ENCODE measurements around the gene HLTF.
A peak's percentile ranks its signal among the peaks of the same experiment; 100 is the strongest.
"Not testable (repeated sequence)": the region's sequence is repeated elsewhere in the genome, so short reads cannot be mapped to it uniquely, and the experiment has no call there.

The HLTF gene, protein sequence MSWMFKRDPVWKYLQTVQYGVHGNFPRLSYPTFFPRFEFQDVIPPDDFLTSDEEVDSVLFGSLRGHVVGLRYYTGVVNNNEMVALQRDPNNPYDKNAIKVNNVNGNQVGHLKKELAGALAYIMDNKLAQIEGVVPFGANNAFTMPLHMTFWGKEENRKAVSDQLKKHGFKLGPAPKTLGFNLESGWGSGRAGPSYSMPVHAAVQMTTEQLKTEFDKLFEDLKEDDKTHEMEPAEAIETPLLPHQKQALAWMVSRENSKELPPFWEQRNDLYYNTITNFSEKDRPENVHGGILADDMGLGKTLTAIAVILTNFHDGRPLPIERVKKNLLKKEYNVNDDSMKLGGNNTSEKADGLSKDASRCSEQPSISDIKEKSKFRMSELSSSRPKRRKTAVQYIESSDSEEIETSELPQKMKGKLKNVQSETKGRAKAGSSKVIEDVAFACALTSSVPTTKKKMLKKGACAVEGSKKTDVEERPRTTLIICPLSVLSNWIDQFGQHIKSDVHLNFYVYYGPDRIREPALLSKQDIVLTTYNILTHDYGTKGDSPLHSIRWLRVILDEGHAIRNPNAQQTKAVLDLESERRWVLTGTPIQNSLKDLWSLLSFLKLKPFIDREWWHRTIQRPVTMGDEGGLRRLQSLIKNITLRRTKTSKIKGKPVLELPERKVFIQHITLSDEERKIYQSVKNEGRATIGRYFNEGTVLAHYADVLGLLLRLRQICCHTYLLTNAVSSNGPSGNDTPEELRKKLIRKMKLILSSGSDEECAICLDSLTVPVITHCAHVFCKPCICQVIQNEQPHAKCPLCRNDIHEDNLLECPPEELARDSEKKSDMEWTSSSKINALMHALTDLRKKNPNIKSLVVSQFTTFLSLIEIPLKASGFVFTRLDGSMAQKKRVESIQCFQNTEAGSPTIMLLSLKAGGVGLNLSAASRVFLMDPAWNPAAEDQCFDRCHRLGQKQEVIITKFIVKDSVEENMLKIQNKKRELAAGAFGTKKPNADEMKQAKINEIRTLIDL

DNA sequence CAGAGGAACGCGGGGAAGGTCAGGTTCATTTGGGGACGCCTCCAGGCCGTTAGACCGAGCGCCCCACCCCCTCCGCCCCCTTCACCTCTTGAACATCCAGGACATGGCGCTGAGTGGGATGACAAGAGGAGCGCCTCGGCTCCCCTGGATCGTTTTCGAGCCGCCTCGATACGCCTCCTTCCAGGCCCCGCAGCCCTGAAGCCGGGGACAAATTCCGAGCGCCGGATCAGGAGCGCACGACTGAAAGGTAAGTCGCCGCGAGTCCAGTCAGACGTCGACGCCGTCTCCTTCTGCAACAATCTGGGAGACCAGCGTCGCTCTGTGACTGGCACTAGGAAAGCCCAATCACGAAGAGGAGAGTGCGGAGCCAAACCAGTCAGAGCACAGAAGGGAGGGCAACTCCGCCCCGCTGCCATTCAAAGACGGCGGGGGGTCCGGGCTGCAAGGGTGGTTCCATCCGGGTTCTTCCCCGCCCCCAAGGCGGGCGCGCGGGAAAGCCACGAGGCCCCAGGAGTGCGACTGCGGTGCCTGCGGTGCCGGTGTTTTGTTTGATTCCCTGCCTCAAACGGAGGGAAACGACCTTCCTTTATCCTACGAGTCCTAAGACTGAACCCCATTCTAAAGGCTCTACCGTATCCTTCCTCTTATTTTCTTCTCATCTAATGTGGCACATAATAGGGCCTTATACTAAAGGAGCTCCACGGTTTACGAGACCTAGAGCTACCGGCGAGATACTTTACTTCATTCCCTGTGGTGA, at the start of gene HLTF:
TSS of gene HLTF (minus strand) at position 302 of the 757 bp plus-strand sequence. CDS start at position 105, 197 bp downstream.
- DNase-seq (ENCODE audit: low read depth in 4 of 4, low spot score in 1 of 4), result peak; percentile 64 to 87 (median 80)

DNA sequence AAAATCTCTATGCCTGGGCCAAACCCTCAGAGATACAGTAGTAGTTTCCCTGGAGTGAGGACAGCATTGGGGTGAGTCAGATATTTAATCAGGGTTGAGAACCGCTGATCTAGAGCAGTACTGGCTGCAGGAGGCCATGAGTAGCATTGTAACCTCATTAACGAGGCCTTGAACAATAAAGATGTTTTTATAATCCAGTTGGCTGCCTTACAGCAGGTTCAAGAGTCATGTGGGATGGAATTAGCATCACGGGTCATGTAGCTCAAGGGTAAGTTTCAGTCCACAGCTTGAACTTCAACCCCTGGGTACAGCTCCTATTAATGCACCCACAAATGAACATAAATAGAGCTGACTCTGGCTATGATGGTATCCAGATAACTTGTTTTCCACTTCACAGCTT, 48.2 kb upstream of the HLTF start:
- no peak for DNase-seq (ENCODE audit: low read depth in 4 of 4, low spot score in 1 of 4)

DNA sequence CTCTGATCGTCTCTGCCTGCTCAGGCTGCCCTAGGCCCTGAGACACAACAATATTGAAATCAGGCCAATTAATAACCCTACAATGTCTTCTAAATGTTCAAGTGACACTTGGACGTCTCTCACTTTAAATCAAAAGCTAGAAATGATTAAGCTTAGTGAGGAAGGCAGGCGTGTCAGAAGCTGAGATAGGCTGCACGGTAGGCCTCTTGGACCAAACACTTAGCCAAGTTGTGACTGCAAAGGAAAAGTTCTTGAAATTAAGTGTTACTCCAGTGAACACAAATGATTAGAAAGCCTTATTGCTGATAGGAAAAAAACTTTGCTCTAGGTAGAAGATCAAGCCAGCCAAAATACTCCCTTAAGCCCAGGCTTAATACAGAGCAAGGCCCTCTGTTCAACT, 45.3 kb upstream of the HLTF start:
- DNase-seq (ENCODE audit: low read depth in 4 of 4, low spot score in 1 of 4), result no peak

DNA sequence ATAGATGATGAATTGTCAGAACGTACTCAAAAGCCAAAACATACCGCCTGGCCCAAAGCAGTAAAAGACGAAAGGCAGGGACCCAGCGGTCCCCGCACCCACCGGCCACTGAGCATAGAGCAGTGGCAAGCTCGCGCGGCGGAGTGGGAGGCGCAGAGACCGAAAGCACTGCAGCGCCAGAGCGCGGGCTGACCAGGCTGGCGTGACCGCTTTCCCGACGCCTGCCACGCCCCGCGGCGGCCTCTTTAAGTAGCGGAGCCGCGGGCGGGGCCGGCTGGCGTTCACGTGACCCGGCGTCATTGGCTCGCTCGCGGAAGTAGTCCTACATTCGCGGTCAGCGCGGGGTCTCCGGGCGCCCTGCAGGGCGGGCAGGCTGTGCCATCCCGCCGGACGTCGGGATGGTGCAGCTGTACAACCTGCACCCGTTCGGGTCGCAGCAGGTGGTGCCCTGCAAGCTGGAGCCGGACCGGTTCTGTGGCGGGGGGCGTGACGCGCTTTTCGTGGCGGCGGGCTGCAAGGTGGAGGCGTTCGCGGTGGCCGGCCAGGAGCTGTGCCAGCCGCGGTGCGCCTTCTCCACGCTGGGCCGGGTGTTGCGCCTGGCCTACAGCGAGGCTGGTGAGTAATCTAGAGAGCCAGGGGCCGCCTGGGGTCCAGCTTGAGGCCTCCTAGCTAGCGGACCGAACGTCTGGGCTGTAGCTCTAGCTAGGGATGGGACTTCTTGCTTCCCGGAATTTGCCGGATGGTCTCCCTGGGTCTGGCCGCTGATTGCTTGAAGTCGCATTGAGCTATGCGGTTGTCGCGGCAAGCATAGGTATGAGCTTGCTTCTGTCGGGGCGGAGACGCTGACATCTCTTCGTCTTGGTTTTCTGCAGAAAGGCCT, 43.2 kb upstream of the HLTF start, which contains the start of gene HPS3:
TSS of gene HPS3 (plus strand) at position 313 of the 880 bp plus-strand sequence. CDS start at position 399, 86 bp downstream.
- DNase-seq (ENCODE audit: low read depth in 4 of 4, low spot score in 1 of 4), result peak; percentile 48 to 79 (median 60)

DNA sequence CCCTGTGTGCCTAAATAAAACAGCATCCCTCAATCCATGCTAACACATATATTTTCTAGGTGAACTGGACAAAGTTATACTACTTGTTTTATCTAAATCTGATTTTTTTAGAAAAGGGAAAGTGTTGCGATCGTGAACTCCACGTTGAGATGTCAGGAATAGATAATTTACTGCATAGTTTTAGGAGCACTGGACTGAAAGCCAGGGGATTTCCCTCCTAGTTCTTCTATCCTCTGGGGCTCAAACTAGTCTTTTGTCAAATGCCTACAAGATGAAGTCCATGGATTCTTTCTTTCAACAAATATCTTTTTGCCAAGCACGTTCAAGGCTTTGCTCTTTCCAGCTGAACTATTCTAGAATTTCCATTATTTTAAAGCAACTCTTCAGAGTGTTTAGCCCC, 42.5 kb upstream of the HLTF start:
- no peak for DNase-seq (ENCODE audit: low read depth in 4 of 4, low spot score in 1 of 4)

DNA sequence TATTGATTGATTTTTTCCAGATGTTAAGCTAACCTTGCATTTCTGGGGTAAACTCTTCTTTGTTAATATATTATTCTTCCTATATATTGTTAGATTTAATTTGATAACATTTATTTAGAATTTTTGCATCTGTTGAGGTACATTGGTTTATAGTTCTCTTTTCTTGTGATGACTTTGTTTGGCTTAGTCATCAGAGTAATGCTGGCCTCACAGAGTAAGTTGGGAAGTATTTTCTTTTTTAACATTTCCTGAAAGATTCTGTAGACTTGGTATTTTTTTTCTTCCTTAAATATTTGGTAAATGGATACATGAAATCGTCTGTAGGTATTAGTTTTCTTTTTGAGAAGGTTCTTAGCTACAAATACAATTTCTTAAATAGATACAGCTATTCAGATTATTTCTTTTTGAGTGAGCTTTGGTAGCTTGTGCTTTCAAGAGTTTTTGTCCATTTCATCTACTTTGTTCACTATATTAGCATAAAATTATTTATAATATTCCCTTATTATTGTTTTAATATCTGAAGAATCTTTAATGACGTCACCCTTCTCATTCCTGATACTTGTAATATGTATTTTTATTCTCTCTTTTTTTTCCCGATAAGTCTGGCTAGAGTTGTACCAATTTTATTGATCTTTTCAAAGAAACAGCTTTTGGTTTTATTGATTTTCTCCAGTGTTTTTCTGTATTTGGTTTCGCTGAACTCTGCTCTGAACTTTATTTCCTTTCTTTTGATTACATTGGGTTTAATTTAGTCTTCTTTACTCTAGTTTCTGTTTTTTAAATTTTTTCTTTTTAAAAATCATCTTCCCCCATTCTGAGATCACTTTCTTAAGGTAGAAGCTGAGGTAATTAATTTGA, 36.6 kb upstream of the HLTF start:
- no peak for DNase-seq (ENCODE audit: low read depth in 4 of 4, low spot score in 1 of 4)

DNA sequence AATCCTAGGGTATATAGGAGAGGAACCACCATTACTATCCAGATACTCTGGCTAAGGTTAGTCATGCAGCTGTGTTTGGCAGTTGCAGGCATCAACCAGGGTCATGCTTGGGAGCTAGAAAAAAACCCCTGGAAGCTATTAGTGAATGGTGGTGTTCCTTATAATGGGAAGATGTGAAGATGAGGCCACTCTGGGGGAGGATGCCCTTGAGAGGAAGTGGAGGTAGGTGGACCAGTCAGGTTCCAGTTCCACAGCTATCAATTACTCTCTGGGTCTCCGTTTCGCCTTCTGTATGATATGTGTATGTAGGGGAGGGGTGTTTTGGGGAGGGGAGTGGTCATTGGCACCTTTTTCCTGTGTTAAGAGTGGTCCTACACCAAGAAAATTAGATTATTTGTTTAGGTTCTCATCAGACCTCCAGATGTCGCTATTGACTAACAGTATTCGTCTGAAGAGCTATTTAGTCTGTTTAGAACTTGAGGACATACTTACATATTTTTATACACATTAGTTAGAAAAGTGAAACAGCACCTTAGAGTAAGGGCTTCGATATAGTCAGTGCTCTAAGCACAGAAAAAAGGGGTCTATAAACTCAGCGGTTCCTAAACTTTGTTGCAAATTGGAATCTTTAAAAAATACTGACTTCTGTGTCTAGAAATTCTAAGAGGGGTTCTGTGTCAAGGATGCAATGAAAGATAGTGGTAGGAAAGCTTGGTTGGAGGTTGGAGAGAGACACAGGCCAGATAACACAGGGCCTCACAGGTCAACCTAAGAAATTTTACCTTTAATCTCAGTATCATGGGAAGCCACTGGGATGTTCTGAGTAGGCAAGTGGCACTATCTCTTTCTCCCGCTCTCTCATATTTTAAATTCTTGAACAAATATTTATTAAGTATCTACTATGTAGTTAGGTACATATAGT, 34.0 kb upstream of the HLTF start:
- DNase-seq (ENCODE audit: low read depth in 4 of 4, low spot score in 1 of 4), result no peak

DNA sequence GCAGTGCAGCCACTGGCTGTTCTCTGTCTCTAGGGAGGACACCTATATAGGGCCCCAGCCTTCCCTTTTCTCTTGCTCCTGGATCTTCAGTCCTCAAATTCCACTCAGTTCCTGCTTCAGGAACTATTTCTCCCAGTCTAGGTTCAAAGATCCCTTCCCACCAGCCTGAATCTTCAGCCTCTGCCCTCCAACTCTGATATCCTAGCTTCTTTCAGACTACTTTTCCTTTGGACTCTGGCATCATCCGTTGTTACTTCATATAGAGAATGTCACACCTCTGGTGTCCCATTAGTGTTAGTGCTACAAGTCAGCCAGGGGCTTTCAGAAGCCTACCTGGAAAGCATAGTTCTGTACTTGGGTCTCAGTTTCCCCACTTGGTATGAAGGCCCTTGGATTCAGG, 33.1 kb upstream of the HLTF start:
- DNase-seq (ENCODE audit: low read depth in 4 of 4, low spot score in 1 of 4), result no peak

DNA sequence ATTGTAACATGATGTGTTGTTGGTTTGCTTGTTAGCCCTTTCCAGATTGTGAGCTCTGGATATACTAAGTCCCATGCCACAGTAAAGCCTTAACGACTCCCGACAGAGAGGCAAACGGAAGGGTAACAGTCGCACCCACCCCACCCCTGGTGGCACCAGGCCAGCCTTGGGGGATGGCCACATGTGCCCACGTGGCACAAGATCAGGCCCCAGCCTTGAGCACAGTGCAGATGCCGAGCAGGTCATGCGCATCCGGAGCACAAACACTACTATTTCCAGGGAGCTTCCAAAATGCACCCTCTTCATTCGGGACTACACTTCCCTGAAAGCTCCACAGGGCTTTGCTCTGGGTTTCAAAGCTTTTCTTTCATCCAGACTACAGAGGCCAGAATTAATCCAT, 32.4 kb upstream of the HLTF start:
- DNase-seq (ENCODE audit: low read depth in 4 of 4, low spot score in 1 of 4), result no peak

DNA sequence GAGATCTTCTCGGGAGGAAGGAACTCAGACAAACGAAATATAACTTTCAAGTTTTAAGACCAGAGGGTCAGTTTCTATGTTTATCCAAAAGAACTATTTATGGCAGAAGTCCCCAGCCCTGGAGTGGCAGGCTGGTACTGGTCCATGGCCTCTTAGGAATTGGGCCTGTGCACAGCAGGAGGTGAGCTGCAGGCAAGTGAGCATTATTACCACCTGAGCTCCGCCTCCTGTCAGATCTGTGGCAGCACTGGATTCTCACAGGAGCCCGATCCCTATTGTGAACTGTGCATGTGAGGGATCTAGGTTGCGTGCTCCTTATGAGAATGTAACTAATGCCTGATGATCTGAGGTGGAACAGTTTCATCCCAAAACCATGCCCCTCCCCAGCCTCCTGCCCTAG, 28.8 kb upstream of the HLTF start:
- no peak for DNase-seq (ENCODE audit: low read depth in 4 of 4, low spot score in 1 of 4)

DNA sequence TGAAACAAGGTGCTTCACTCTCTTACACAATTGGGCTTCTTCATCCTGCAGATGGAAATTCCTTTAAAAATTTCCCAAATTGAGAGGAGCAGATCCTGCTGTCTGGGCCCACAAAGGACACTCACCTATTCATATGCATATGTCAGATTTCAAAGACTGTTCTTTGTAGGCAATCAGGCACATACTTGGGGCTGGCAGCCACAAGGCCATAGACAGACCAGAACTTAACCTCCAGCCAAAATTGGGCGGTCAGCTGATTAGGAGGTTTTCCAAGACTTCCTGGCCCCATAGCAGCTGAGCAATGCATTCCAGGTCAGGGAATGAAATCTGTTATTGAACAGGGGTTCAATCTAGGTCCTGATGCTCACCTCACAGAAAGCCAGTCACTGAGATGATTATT, 28.1 kb upstream of the HLTF start:
- DNase-seq (ENCODE audit: low read depth in 4 of 4, low spot score in 1 of 4), result no peak

DNA sequence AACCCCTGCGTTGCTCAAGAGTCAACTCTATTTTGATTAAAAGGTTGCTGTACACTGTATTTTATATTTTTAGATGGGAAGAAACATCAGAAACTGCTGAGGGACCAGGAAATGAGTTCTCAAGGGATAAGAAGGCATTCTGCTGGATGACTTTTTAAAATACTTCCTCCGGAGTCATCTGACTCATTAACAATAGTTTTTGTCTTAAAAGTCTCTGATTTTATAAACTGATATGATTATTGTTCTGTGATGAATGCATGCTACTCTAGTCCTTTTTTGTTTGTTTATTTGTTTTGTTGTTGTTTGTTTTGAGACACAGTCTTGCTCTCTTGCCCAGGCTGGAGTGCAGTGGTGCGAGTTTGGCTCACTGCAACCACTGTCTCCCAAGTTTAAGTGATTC, 18.2 kb upstream of the HLTF start:
- DNase-seq (ENCODE audit: low read depth in 4 of 4, low spot score in 1 of 4), result no peak

DNA sequence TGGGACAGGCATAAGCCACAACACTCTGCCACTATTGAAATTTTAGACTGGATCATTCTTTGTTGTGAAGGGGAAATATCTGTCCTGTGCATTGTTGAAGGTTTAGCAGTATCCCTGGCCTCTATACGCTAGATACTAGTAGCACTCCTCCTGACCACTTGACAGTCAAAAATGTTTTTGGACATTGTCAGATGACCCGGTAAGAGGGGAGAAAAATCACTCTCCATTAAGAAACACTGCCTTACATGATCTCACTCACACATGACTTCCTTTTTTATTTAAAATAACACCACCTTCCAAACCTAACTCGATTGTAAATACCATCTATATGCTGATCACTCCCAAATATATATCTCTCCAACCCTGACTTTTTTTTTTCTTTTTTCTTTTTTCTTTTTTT, 15.3 kb upstream of the HLTF start:
- DNase-seq (ENCODE audit: low read depth in 4 of 4, low spot score in 1 of 4), result no peak

DNA sequence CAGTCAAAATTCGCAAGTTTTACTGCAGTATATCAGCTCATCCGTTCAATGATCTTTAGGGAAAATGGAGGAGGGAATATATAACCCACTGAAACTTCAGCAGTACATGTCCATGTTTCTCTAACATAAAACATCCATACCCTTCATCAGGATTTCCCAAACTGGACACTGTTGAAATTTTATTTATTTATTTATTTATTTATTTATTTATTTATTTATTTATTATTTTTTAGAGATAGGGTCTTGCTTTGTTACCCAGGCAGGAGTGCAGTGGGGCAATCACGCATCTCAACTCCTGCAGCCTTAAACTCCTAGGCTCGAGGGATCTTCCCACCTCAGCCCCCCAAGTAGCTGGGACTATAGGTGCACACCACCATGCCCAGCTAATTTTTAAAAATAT, 14.8 kb upstream of the HLTF start:
- DNase-seq (ENCODE audit: low read depth in 4 of 4, low spot score in 1 of 4), result no peak

DNA sequence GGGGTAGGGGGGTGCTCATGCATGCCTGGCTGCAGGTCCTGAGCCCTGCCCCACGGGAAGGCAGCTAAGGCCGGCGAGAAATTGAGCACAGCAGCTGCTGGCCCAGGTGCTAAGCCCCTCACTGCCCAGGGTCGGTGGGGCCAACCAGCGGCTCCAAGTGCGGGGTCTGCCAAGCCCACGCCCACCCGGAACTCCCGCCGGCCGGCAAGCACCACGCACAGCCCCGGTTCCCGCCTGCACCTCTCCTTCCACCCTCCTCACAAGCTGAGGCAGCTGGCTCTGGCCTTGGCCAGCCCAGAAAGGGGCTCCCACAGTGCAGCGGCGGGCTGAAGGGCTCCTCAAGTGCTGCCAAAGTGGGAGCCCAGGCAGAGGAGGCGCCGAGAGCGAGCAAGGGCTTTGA, 11.7 kb upstream of the HLTF start:
- not testable (repeated sequence) for DNase-seq (ENCODE audit: low read depth in 4 of 4, low spot score in 1 of 4)

DNA sequence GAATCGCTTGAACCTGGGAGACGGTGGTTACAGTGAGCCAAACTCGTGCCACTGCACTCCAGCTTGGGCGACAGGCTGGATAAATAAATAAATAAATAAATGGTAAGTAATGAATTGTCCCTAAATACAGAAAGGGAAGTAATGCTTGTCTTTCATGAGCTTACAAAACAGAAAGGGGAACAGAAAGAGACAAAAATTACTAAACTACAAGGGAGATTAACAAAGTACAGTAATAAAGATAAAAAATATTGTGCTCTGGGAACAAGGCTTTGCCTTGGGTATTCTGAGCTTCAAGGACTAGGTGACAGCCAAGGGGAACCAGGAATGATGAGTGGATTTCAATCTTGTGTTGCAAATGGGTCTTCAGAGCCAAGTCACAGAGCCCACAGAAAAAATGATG, 9.2 kb upstream of the HLTF start:
- no peak for DNase-seq (ENCODE audit: low read depth in 4 of 4, low spot score in 1 of 4)

DNA sequence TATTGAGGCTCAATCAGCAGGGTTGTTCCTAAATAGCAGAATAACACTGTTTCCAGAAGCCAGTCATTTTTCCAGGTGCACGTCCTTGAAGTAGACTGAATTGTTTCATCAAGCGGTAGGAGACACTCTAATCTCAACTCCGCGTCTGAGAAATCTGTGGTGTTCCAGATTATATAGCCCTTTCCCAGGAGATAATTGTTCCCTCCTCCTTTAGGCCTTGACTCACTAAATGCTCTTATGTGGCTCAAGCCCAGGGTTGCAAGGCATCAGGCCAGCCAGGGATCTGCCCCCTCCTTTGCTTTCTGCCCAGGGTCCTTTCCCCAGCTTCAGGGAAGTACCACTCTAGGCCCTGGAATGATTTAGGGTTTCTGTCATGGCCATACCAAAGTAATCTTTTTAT, 5.7 kb upstream of the HLTF start:
- no peak for DNase-seq (ENCODE audit: low read depth in 4 of 4, low spot score in 1 of 4)

DNA sequence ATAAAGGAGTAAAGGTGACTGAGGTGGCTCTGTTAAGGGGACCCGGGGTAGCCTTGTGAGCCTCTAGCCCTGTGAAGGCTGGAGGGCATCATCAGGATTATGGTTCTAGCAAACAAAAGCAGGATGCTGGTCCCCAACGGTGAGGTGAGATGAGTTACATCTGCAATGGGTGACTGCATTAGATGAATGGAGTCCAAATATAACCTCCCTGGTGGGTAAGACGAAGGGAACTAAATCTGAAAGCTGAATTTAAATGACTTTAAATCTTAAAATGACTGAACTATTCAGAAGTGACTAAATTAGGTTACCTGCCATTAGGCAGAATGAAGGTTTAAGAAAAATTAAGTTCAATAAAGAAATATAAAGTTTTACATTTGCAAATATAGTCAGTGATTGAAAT, 4.6 kb upstream of the HLTF start:
- no peak for DNase-seq (ENCODE audit: low read depth in 4 of 4, low spot score in 1 of 4)
